WTC11 (cell line): ENCODE results near the gene RASSF3. TPM values are rescaled to one million over a fixed set of nuclear protein-coding genes. Genes with fewer than 3 reads are reported as not detected.

Experiments
- ATAC-seq: fragments of 200-7000 bp; cut with Tn5 transposase; 2 replicates; pipeline ENCODE4 v1.10.0; 2021; ENCODE audit warnings: mild to moderate bottlenecking, moderate library complexity
- CTCF ChIA-PET: fragments of 300-600 bp; sonication (Branson Sonifier 250); formaldehyde crosslinking; loops from one replicate; lab custom pipeline; 2021; ENCODE audit warnings: antibody characterized with exemption; lab: Charles Lee
- POLR2A ChIA-PET: fragments of 350-600 bp; sonication (Branson Sonifier 250); formaldehyde crosslinking; loops from one replicate; lab custom pipeline; 2021; ENCODE audit warnings: antibody characterized with exemption; lab: Charles Lee
- DNase-seq: peaks from one replicate; pipeline ENCODE4 v3.0.0; 2021; ENCODE audit warnings: low spot score
- H3K27ac Mint-ChIP-seq: 2 replicates; pipeline ENCODE4 v1.8.0; 2021; ENCODE audit warnings: mixed read lengths
- H3K27me3 Mint-ChIP-seq: 2 replicates; pipeline ENCODE4 v1.8.0; 2021; ENCODE audit warnings: low read depth, mild to moderate bottlenecking, moderate library complexity, mixed read lengths
- H3K36me3 Mint-ChIP-seq: 2 replicates; pipeline ENCODE4 v1.8.0; 2021; ENCODE audit warnings: mixed read lengths
- H3K4me1 Mint-ChIP-seq: 2 replicates; pipeline ENCODE4 v1.8.0; 2022; ENCODE audit warnings: mixed read lengths
- H3K4me3 Mint-ChIP-seq: 2 replicates; pipeline ENCODE4 v1.8.0; 2021; ENCODE audit warnings: mild to moderate bottlenecking, moderate library complexity, mixed read lengths
- H3K9me3 Mint-ChIP-seq: 2 replicates; pipeline ENCODE4 v1.8.0; 2021; ENCODE audit warnings: mixed read lengths
- ATF2 ChIP-seq: sonication (generic); formaldehyde crosslinking; IDR thresholded peaks from 2 replicates; pipeline ENCODE4 v1.8.1; 2022; ENCODE audit warnings: low read depth, missing genetic modification reagents, borderline replicate concordance
- CBFB ChIP-seq: sonication (generic); formaldehyde crosslinking; IDR thresholded peaks from 2 replicates; pipeline ENCODE4 v1.8.1; 2022; ENCODE audit warnings: mild to moderate bottlenecking, low read depth, missing genetic modification reagents
- CDX4 ChIP-seq: fragments of 250-450 bp; sonication (Bioruptor Pico); IDR thresholded peaks from 2 replicates; pipeline ENCODE4 v1.9.0; 2021; ENCODE audit warnings: moderate library complexity, mild to moderate bottlenecking, inconsistent platforms, borderline replicate concordance
- E2F4 ChIP-seq: sonication (generic); formaldehyde crosslinking; IDR thresholded peaks from 2 replicates; pipeline ENCODE4 v1.8.1; 2022; ENCODE audit warnings: low read depth, mild to moderate bottlenecking, moderate library complexity, missing genetic modification reagents, borderline replicate concordance
- E2F5 ChIP-seq: sonication (generic); formaldehyde crosslinking; IDR thresholded peaks from 2 replicates; pipeline ENCODE4 v1.8.1; 2022; ENCODE audit warnings: mild to moderate bottlenecking, moderate library complexity, missing genetic modification reagents
- ESRRA ChIP-seq: sonication (generic); formaldehyde crosslinking; IDR thresholded peaks from 2 replicates; pipeline ENCODE4 v1.8.1; 2022; ENCODE audit warnings: mild to moderate bottlenecking, missing genetic modification reagents, borderline replicate concordance
- FOXJ3 ChIP-seq: sonication (generic); formaldehyde crosslinking; IDR thresholded peaks from 2 replicates; pipeline ENCODE4 v1.9.0; 2021; ENCODE audit warnings: missing genetic modification reagents, mild to moderate bottlenecking, borderline replicate concordance
- FOXK1 ChIP-seq: sonication (generic); formaldehyde crosslinking; IDR thresholded peaks from 2 replicates; pipeline ENCODE4 v1.8.0; 2022; ENCODE audit warnings: mild to moderate bottlenecking, moderate library complexity, missing genetic modification reagents
- GTF2I ChIP-seq: fragments of 250-450 bp; sonication (Bioruptor Pico); conservative IDR thresholded peaks from 2 replicates; pipeline ENCODE4 v1.4.0; 2021; ENCODE audit warnings: mild to moderate bottlenecking
- HMGXB4 ChIP-seq: sonication (generic); formaldehyde crosslinking; IDR thresholded peaks from 2 replicates; pipeline ENCODE4 v1.8.1; 2023; ENCODE audit warnings: mild to moderate bottlenecking, moderate library complexity, missing genetic modification reagents
- JUN ChIP-seq: sonication (generic); formaldehyde crosslinking; IDR thresholded peaks from 2 replicates; pipeline ENCODE4 v1.8.0; 2023; ENCODE audit warnings: mild to moderate bottlenecking, missing genetic modification reagents
- KAT7 ChIP-seq: sonication (generic); formaldehyde crosslinking; IDR thresholded peaks from 2 replicates; pipeline ENCODE4 v1.8.1; 2023; ENCODE audit warnings: missing genetic modification reagents, mild to moderate bottlenecking, borderline replicate concordance
- NFATC4 ChIP-seq: fragments of 250-450 bp; sonication (Bioruptor Pico); IDR thresholded peaks from 2 replicates; pipeline ENCODE4 v1.9.0; 2021; ENCODE audit warnings: mild to moderate bottlenecking
- NFE2L1 ChIP-seq: sonication (generic); formaldehyde crosslinking; IDR thresholded peaks from 2 replicates; pipeline ENCODE4 v1.8.1; 2023; ENCODE audit warnings: missing genetic modification reagents
- PRRX2 ChIP-seq: fragments of 250-450 bp; sonication (Bioruptor Pico); IDR thresholded peaks from 2 replicates; pipeline ENCODE4 v1.8.0; 2021; ENCODE audit warnings: mild to moderate bottlenecking
- RORB ChIP-seq: fragments of 250-450 bp; sonication (Bioruptor Pico); IDR thresholded peaks from 2 replicates; pipeline ENCODE4 v1.9.0; 2021; ENCODE audit warnings: mild to moderate bottlenecking
- TEAD4 ChIP-seq: sonication (generic); formaldehyde crosslinking; IDR thresholded peaks from 2 replicates; pipeline ENCODE4 v1.8.0; 2022; ENCODE audit warnings: mild to moderate bottlenecking, missing genetic modification reagents
- USF1 ChIP-seq: sonication (generic); formaldehyde crosslinking; IDR thresholded peaks from 2 replicates; pipeline ENCODE4 v1.8.0; 2022; ENCODE audit warnings: mild to moderate bottlenecking, missing genetic modification reagents
- ZNF121 ChIP-seq: sonication (generic); formaldehyde crosslinking; IDR thresholded peaks from 2 replicates; pipeline ENCODE4 v1.8.0; 2023; ENCODE audit warnings: missing genetic modification reagents
- ZNF138 ChIP-seq: sonication (generic); formaldehyde crosslinking; conservative IDR thresholded peaks from 2 replicates; pipeline ENCODE4 v1.8.1; 2022; ENCODE audit warnings: mild to moderate bottlenecking, moderate library complexity, missing genetic modification reagents
- ZNF219 ChIP-seq: sonication (generic); formaldehyde crosslinking; IDR thresholded peaks from 2 replicates; pipeline ENCODE4 v1.8.0; 2023; ENCODE audit warnings: missing genetic modification reagents, mild to moderate bottlenecking, borderline replicate concordance
- total RNA-seq: library from RNA; stranded (reverse); gene quantifications from 3 replicates; pipeline ENCODE4 v1.2.3, GENCODE V29; 2021

RASSF3 gene
- total RNA-seq, 1 experiment from 2014 or later: 54.7 TPM

- DNase-seq (no peak), ATAC-seq (no peak)
- peaks cover 14% of the 10 kb centered on the region for H3K4me1 Mint-ChIP-seq
- peaks cover 15% of the 10 kb centered on the region for H3K9me3 Mint-ChIP-seq
- POLR2A ChIA-PET: no interaction called here
- CTCF ChIA-PET: interaction anchor here (0.9 kb wide), 1 partner anchor 31 kb away, joined by 4 read pairs; no protein-coding TSS in a partner anchor
- no peak overlapping the region for H3K27ac Mint-ChIP-seq
- peaks cover 8% of the 10 kb centered on the region for H3K36me3 Mint-ChIP-seq
- TF ChIP-seq E2F4 (CRISPR knock-in tag): no peak
- no peak overlapping the region for H3K4me3 Mint-ChIP-seq
- peaks cover 19% of the 10 kb centered on the region for H3K27me3 Mint-ChIP-seq
These were observed 31.7 kb upstream of the RASSF3 start for GRCh38 chr12:64578566-64578965.

GRCh38 chr12:64580681-64581080, 29.6 kb upstream of the RASSF3 start:
- H3K36me3 Mint-ChIP-seq: no peaks in the 10 kb centered on the region
- peaks cover 30% of the 10 kb centered on the region for H3K27me3 Mint-ChIP-seq
- peaks cover 4% of the 10 kb centered on the region; the same call in 1 of the 2 replicates for H3K9me3 Mint-ChIP-seq
- H3K4me1 Mint-ChIP-seq: peaks cover 27% of the 10 kb centered on the region
- no peak overlapping the region for H3K4me3 Mint-ChIP-seq
- TF ChIP-seq ZNF138 (CRISPR knock-in tag): no peak
- no peak for TF ChIP-seq NFATC4 (CRISPR knock-in tag)
- no peak for TF ChIP-seq CDX4 (CRISPR knock-in tag)
- TF ChIP-seq ATF2 (CRISPR knock-in tag): no peak
- no peak for TF ChIP-seq TEAD4
- TF ChIP-seq JUN: no peak
- no peak for TF ChIP-seq GTF2I (CRISPR knock-in tag)
- no peak for TF ChIP-seq RORB (CRISPR knock-in tag)
- no peak for TF ChIP-seq FOXJ3 (CRISPR knock-in tag)
- TF ChIP-seq USF1 (CRISPR knock-in tag): no peak
- no peak for TF ChIP-seq ZNF219 (CRISPR knock-in tag)
- TF ChIP-seq NFE2L1 (CRISPR knock-in tag): no peak
- POLR2A ChIA-PET: no interaction called here
- no peak for DNase-seq
- CTCF ChIA-PET: interaction anchor here (1.3 to 1.5 kb wide), 2 partner anchors 31 to 115 kb away, joined by 3 to 4 read pairs; no protein-coding TSS in a partner anchor
- ATAC-seq: no peak
- H3K27ac Mint-ChIP-seq: no peak overlapping the region

- ChIA-PET POLR2A (no interaction called here), CTCF (interaction anchor here (0.9 kb wide), 2 partner anchors 10 to 116 kb away, joined by 3 to 4 read pairs; no protein-coding TSS in a partner anchor)
- no peak for ATAC-seq
- Mint-ChIP-seq H3K4me3 (no peak overlapping the region), H3K4me1 (peaks cover 27% of the 10 kb centered on the region), H3K9me3 (no peaks in the 10 kb centered on the region), H3K36me3 (no peaks in the 10 kb centered on the region), H3K27me3 (peaks cover 30% of the 10 kb centered on the region), H3K27ac (no peak overlapping the region)
- no peak for DNase-seq
- TF ChIP-seq E2F5 (CRISPR knock-in tag) (no peak), ZNF138 (CRISPR knock-in tag) (no peak), HMGXB4 (no peak), PRRX2 (CRISPR knock-in tag) (no peak), CBFB (CRISPR knock-in tag) (no peak), ZNF121 (no peak), KAT7 (CRISPR knock-in tag) (no peak), FOXK1 (CRISPR knock-in tag) (no peak), NFE2L1 (CRISPR knock-in tag) (no peak), ESRRA (CRISPR knock-in tag) (no peak), USF1 (CRISPR knock-in tag) (no peak)
These were observed 28.2 kb upstream of the RASSF3 start for GRCh38 chr12:64582114-64582513.
